Measurements from ENCODE around the gene CYP26B1.

Gene CYP26B1

DNA sequence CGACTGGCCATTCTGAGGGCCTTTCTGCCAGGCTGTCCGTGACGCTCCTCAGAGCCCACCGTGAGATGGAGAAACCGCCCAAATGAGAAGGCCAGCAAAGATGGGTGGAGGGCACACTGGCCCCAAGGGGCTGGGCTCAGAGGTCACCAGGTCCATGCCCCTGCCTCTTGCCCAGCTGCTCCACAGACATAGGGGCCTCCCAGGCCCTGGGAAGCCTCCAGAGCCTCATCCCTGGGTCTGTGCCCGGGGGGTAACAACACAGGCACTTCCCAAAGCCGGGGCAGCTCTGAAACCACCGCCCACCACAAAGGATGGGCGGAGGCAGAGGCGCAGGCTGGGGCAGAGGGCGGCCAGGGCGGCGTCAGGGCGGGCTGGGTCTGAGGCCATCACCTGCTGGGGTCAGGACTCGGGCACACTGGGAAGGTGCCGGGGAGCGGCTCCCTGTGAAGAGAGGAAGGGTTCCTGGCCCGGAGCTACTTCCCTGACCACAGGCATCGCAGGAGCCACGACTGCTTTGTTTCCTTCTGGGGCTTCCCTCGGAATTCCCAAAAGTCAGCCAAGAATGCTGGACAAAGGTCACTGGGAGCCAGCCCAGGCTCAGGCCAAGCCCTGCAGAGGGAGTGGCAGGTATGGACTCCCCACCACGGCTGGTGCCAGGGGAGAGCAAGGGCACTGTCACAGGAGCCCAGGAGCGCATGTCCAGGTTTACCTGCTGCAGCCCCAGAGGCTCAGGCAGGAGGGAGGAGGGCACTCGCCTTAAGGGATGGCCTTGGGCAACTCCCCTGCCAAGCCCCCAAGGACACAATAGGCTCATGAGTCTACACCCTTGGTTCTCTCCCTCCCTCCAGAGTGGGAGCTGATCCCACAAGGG lies 9.4 kb downstream of the CYP26B1 start:
- Histone ChIP-seq H3K9ac (ENCODE audit: low read depth, low read length, poor library complexity) (peak overlapping the region; percentile 31), H3K4me1 (ENCODE audit: control insufficient read depth in 2 of 2, insufficient read depth in 1 of 2, low read depth in 1 of 2, low read length in 2 of 2) (peaks cover 17 to 38% of the 10 kb centered on the region in 2 donors), H4K8ac (ENCODE audit: low read depth, low read length) (no peak overlapping the region), H2AK5ac (ENCODE audit: low read depth, low read length) (peak overlapping the region; percentile 98), H2BK120ac (ENCODE audit: low read depth, low read length) (peak overlapping the region; percentile 88), H2BK5ac (ENCODE audit: low read length) (peak overlapping the region; percentile 3), H3K79me1 (ENCODE audit: low read depth, low read length) (no peaks in the 10 kb centered on the region), H3K14ac (ENCODE audit: low read length) (no peak overlapping the region), H4K91ac (ENCODE audit: low read depth, low read length, poor library complexity) (peak overlapping the region; percentile 49), H3K4me2 (ENCODE audit: insufficient read depth, low read length, poor library complexity, severe bottlenecking) (no peak overlapping the region), H3K27ac (replicated peaks; ENCODE audit: low read length) (no peak overlapping the region), H3K36me3 (replicated peaks in 1 of 2; ENCODE audit: control insufficient read depth in 2 of 2, insufficient read depth in 2 of 2, low read length in 2 of 2) (no peaks in the 10 kb centered on the region), H3K18ac (ENCODE audit: low read length) (peak overlapping the region; percentile 97), H3K9me3 (replicated peaks in 1 of 2; ENCODE audit: control insufficient read depth in 2 of 2, insufficient read depth in 1 of 2, low read depth in 1 of 2, low read length in 2 of 2) (no peaks in the 10 kb centered on the region), H2AFZ (ENCODE audit: low read length) (peak overlapping the region; percentile 68), H3K4ac (ENCODE audit: low read length) (peak overlapping the region; percentile 55), H3K23ac (ENCODE audit: low read depth, low read length, poor library complexity) (peak overlapping the region; percentile 37), H2BK15ac (ENCODE audit: low read length) (peak overlapping the region; percentile 97), H3K27me3 (ENCODE audit: control insufficient read depth in 3 of 3, insufficient read depth in 3 of 3, low read depth in 1 of 3, low read length in 3 of 3) (peaks cover 0 to 55% (median 16%) of the 10 kb centered on the region in 3 experiments), H3K4me3 (ENCODE audit: low read length in 2 of 2) (no peak overlapping the region), H2BK12ac (ENCODE audit: low read length) (peak overlapping the region; percentile 85)
- DNase-seq (ENCODE audit: low spot score): no peak
- WGBS, 2 donors (ENCODE audit: extremely low coverage in 2 of 2, insufficient read length in 2 of 2, insufficient replicate concordance in 1 of 2): no CpG with 5 or more reads among the region's 24 CpGs

DNA sequence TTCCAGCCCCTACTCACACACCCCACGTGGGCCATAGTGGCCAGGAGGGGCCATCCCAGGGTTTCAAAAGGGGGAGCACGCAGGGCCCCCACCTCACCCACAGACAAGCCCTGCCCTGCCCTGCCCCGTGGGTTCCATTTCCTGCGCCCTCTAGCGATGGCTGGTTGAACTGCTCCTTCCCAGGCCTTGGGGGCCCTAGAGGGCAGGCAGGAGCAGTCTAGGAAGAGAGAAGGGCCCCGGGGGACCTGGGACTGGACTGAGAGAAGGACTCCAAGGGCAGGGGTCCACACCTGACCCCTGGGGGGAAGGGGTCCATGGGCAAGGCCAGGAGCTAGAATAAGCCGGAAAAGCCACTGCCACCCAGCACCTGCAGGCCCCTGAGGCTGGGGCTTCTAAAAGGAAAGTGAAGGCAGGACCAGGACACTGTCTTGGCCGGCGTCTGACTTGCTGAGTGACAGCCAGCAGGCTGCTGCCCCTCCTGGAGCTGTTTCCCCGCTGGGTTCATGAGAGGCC lies 10.1 kb downstream of the CYP26B1 start:
- no CpG with 5 or more reads among the region's 10 CpGs for WGBS, 2 donors (ENCODE audit: extremely low coverage in 2 of 2, insufficient read length in 2 of 2, insufficient replicate concordance in 1 of 2)
- H2BK5ac ChIP-seq (ENCODE audit: low read length): peak overlapping the region; percentile 3

DNA sequence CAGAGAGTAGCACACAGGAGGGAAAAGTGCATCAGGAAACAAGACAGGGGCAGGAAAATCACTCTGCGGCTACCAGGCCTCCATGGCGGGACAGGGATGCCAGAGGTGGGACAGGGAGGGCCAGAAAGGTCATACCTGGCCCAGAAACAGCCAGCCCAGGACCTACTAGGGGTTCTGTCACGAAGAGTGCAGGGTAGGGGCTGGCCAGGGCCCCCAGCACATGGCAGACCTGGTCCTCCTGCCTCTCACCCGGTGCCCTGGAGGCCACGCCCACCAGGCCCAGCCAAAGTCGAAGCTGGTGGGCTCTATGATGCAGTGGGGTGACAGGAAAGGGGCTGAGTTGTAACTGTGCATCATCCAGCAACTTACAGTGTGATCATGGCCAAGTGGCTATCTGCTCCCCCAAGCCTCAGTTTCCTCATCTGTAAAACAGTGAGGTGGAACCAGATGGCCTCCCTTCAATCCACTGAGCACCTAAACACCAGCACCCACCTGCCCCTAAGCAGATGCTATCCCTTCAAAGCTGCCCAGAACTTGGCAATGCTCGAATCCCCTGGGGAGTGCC lies 10.6 kb downstream of the CYP26B1 start:
- H3K36me3 ChIP-seq (replicated peaks in 1 of 2; ENCODE audit: control insufficient read depth in 2 of 2, insufficient read depth in 2 of 2, low read length in 2 of 2): no peaks in the 10 kb centered on the region
- H3K23ac ChIP-seq (ENCODE audit: low read depth, low read length, poor library complexity): no peak overlapping the region
- peak overlapping the region; percentile 65 for H2AFZ ChIP-seq (ENCODE audit: low read length)
- H2BK12ac ChIP-seq (ENCODE audit: low read length): peak overlapping the region; percentile 48
- H3K4me3 ChIP-seq (ENCODE audit: low read length in 2 of 2): no peak overlapping the region
- peak overlapping the region; percentile 97 for H3K14ac ChIP-seq (ENCODE audit: low read length)
- H3K18ac ChIP-seq (ENCODE audit: low read length): peak overlapping the region; percentile 95
- H2AK5ac ChIP-seq (ENCODE audit: low read depth, low read length): peak overlapping the region; percentile 98
- H2BK120ac ChIP-seq (ENCODE audit: low read depth, low read length): peak overlapping the region; percentile 97
- H3K4ac ChIP-seq (ENCODE audit: low read length): peak overlapping the region; percentile 69
- no CpG with 5 or more reads among the region's 7 CpGs for WGBS, 2 donors (ENCODE audit: extremely low coverage in 2 of 2, insufficient read length in 2 of 2, insufficient replicate concordance in 1 of 2)
- H3K27ac ChIP-seq (replicated peaks; ENCODE audit: low read length): peak overlapping the region; percentile 42
- H2BK5ac ChIP-seq (ENCODE audit: low read length): peak overlapping the region; percentile 98
- DNase-seq (ENCODE audit: low spot score): no peak
- H3K9me3 ChIP-seq (replicated peaks in 1 of 2; ENCODE audit: control insufficient read depth in 2 of 2, insufficient read depth in 1 of 2, low read depth in 1 of 2, low read length in 2 of 2): no peaks in the 10 kb centered on the region
- peak overlapping the region; percentile 19 for H4K91ac ChIP-seq (ENCODE audit: low read depth, low read length, poor library complexity)
- H4K8ac ChIP-seq (ENCODE audit: low read depth, low read length): peak overlapping the region; percentile 95
- no peak overlapping the region for H3K9ac ChIP-seq (ENCODE audit: low read depth, low read length, poor library complexity)
- H3K4me1 ChIP-seq (ENCODE audit: control insufficient read depth in 2 of 2, insufficient read depth in 1 of 2, low read depth in 1 of 2, low read length in 2 of 2): peaks cover 10 to 29% of the 10 kb centered on the region in 2 donors
- no peaks in the 10 kb centered on the region for H3K79me1 ChIP-seq (ENCODE audit: low read depth, low read length)
- H2BK15ac ChIP-seq (ENCODE audit: low read length): peak overlapping the region; percentile 91
- peaks cover 0 to 42% (median 4%) of the 10 kb centered on the region in 3 experiments for H3K27me3 ChIP-seq (ENCODE audit: control insufficient read depth in 3 of 3, insufficient read depth in 3 of 3, low read depth in 1 of 3, low read length in 3 of 3)
- H3K4me2 ChIP-seq (ENCODE audit: insufficient read depth, low read length, poor library complexity, severe bottlenecking): no peak overlapping the region

More for the DNA sequence above, 10.1 kb downstream of the CYP26B1 start:
- Histone ChIP-seq H3K27ac (replicated peaks; ENCODE audit: low read length) (no peak overlapping the region), H3K4me3 (ENCODE audit: low read length in 2 of 2) (no peak overlapping the region), H2BK15ac (ENCODE audit: low read length) (peak overlapping the region; percentile 97), H2AK5ac (ENCODE audit: low read depth, low read length) (peak overlapping the region; percentile 98), H3K36me3 (replicated peaks in 1 of 2; ENCODE audit: control insufficient read depth in 2 of 2, insufficient read depth in 2 of 2, low read length in 2 of 2) (no peaks in the 10 kb centered on the region), H2AFZ (ENCODE audit: low read length) (peak overlapping the region; percentile 68), H3K9ac (ENCODE audit: low read depth, low read length, poor library complexity) (no peak overlapping the region), H3K18ac (ENCODE audit: low read length) (peak overlapping the region; percentile 97), H4K91ac (ENCODE audit: low read depth, low read length, poor library complexity) (peak overlapping the region; percentile 49), H4K8ac (ENCODE audit: low read depth, low read length) (no peak overlapping the region), H2BK120ac (ENCODE audit: low read depth, low read length) (peak overlapping the region; percentile 57), H3K4me2 (ENCODE audit: insufficient read depth, low read length, poor library complexity, severe bottlenecking) (no peak overlapping the region), H3K79me1 (ENCODE audit: low read depth, low read length) (no peaks in the 10 kb centered on the region), H3K14ac (ENCODE audit: low read length) (no peak overlapping the region), H3K4ac (ENCODE audit: low read length) (no peak overlapping the region), H3K27me3 (ENCODE audit: control insufficient read depth in 3 of 3, insufficient read depth in 3 of 3, low read depth in 1 of 3, low read length in 3 of 3) (peaks cover 0 to 48% (median 9%) of the 10 kb centered on the region in 3 experiments), H2BK12ac (ENCODE audit: low read length) (peak overlapping the region; percentile 85), H3K9me3 (replicated peaks in 1 of 2; ENCODE audit: control insufficient read depth in 2 of 2, insufficient read depth in 1 of 2, low read depth in 1 of 2, low read length in 2 of 2) (no peaks in the 10 kb centered on the region), H3K23ac (ENCODE audit: low read depth, low read length, poor library complexity) (no peak overlapping the region), H3K4me1 (ENCODE audit: control insufficient read depth in 2 of 2, insufficient read depth in 1 of 2, low read depth in 1 of 2, low read length in 2 of 2) (peaks cover 13 to 34% of the 10 kb centered on the region in 2 donors)
- DNase-seq (ENCODE audit: low spot score): peak; percentile 61

DNA sequence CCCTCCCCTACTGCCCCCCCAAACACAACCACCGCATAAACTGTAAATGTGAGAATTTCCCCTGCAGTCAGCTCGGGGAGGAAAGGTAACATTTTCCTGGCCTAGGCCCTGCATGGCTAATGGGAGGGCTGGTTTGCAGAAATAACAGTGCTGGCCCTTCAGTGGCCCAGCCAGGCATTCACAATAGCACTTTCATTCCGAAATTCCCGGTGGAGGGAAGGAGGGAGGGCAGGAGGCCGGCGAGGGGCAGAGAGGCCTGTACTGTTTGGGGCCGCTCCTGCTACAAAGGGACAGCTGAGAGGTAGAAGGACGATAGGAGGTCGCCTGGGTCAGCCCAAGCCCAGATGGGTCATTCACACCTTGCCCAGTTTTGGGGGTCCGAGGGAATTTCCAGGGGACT lies 11.3 kb downstream of the CYP26B1 start:
- Histone ChIP-seq H3K4me1 (ENCODE audit: control insufficient read depth in 2 of 2, insufficient read depth in 1 of 2, low read depth in 1 of 2, low read length in 2 of 2) (peaks cover 10 to 28% of the 10 kb centered on the region in 2 donors), H2BK120ac (ENCODE audit: low read depth, low read length) (peak overlapping the region; percentile 97), H2BK15ac (ENCODE audit: low read length) (peak overlapping the region; percentile 91), H2AK5ac (ENCODE audit: low read depth, low read length) (peak overlapping the region; percentile 98), H3K4ac (ENCODE audit: low read length) (no peak overlapping the region), H3K36me3 (replicated peaks in 1 of 2; ENCODE audit: control insufficient read depth in 2 of 2, insufficient read depth in 2 of 2, low read length in 2 of 2) (no peaks in the 10 kb centered on the region), H2BK5ac (ENCODE audit: low read length) (peak overlapping the region; percentile 98), H3K23ac (ENCODE audit: low read depth, low read length, poor library complexity) (no peak overlapping the region), H3K18ac (ENCODE audit: low read length) (peak overlapping the region; percentile 95), H4K91ac (ENCODE audit: low read depth, low read length, poor library complexity) (no peak overlapping the region), H3K27ac (replicated peaks; ENCODE audit: low read length) (peak overlapping the region; percentile 51), H3K9me3 (replicated peaks in 1 of 2; ENCODE audit: control insufficient read depth in 2 of 2, insufficient read depth in 1 of 2, low read depth in 1 of 2, low read length in 2 of 2) (no peaks in the 10 kb centered on the region), H3K14ac (ENCODE audit: low read length) (no peak overlapping the region), H3K4me2 (ENCODE audit: insufficient read depth, low read length, poor library complexity, severe bottlenecking) (no peak overlapping the region), H3K4me3 (ENCODE audit: low read length in 2 of 2) (no peak overlapping the region), H2BK12ac (ENCODE audit: low read length) (peak overlapping the region; percentile 76), H3K79me1 (ENCODE audit: low read depth, low read length) (no peaks in the 10 kb centered on the region), H3K27me3 (ENCODE audit: control insufficient read depth in 3 of 3, insufficient read depth in 3 of 3, low read depth in 1 of 3, low read length in 3 of 3) (peaks cover 0 to 37% (median 0%) of the 10 kb centered on the region in 3 experiments), H4K8ac (ENCODE audit: low read depth, low read length) (no peak overlapping the region), H2AFZ (ENCODE audit: low read length) (peak overlapping the region; percentile 65), H3K9ac (ENCODE audit: low read depth, low read length, poor library complexity) (no peak overlapping the region)
- no peak for DNase-seq (ENCODE audit: low spot score)
- no CpG with 5 or more reads among the region's 10 CpGs for whole genome bisulfite sequencing, 2 donors (ENCODE audit: extremely low coverage in 2 of 2, insufficient read length in 2 of 2, insufficient replicate concordance in 1 of 2)
